Measurements from ENCODE around the gene SOX6. TPM values are rescaled to one million over a fixed set of nuclear protein-coding genes. Genes with fewer than 3 reads are reported as not detected.

Gene SOX6
- total RNA-seq, 2 donors from 2014 or later: not detected

GRCh38 chr11:16299884-16300782, 56.2 kb downstream of the SOX6 start:
- ATAC-seq (no peak), DNase-seq (ENCODE audit: low spot score in 2 of 2) (no peak)
- no peak overlapping the region for H3K27ac Mint-ChIP-seq
- H3K36me3 Mint-ChIP-seq: no peaks in the 10 kb centered on the region
- peaks cover 3 to 5% of the 10 kb centered on the region in 2 donors for H3K9me3 Mint-ChIP-seq

DNA sequence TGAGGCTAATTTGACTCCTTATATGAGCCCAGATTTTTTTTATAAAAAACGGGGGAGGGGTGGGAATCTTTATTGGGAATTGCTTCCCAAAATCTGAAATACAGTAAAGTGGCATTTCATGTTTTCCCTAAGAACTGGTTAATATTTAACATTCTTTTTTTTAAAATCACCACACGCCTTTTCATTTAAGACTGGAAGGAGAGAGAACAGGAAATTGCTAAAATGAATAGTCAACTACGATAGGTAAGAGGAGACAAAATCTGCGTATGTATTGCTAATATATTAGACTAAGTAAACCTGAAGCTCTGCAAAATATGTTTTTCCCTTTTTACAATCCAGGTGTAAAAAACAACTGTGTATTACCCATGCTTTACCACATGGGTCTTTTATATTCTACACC, 57.0 kb downstream of the SOX6 start:
- H3K9me3 Mint-ChIP-seq: peaks cover 3 to 5% of the 10 kb centered on the region in 2 donors
- H3K36me3 Mint-ChIP-seq: no peaks in the 10 kb centered on the region
- DNase-seq (ENCODE audit: low spot score in 2 of 2) (no peak), ATAC-seq (no peak)
- no peak overlapping the region for H3K27ac Mint-ChIP-seq

GRCh38 chr11:16297332-16297731, 59.0 kb downstream of the SOX6 start:
- H3K9me3 Mint-ChIP-seq: peaks cover 3 to 5% of the 10 kb centered on the region in 2 donors

DNA sequence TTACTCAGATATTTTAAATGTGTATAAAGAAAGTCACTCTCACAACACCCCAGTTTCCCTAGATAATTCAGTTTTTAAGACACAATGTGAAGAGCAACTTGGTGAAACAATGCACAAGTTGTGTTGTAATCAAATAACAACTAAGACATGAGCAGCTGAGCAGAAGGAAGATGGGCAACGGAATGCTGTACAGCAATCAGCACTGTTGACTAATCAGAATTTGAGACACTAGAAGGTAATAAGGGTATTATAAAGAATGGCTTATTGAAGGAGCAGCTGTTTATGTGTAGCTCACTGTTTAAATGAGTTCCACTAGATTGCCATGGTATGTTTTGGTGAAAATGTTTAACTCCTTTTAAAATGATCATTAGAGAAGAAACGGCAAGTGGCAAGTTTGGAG, 60.1 kb downstream of the SOX6 start:
- H3K9me3 Mint-ChIP-seq: peaks cover 0 to 3% of the 10 kb centered on the region in 2 donors
- no peaks in the 10 kb centered on the region for H3K36me3 Mint-ChIP-seq
- H3K27ac Mint-ChIP-seq: no peak overlapping the region
- ATAC-seq (no peak), DNase-seq (ENCODE audit: low spot score in 2 of 2) (no peak)

More at GRCh38 chr11:16297332-16297731, 59.0 kb downstream of the SOX6 start:
- DNase-seq (ENCODE audit: low spot score in 2 of 2) (no peak), ATAC-seq (no peak)
- Mint-ChIP-seq H3K36me3 (no peaks in the 10 kb centered on the region), H3K27ac (no peak overlapping the region)

GRCh38 chr11:16295592-16295991, 60.8 kb downstream of the SOX6 start:
- Mint-ChIP-seq H3K36me3 (no peaks in the 10 kb centered on the region), H3K27ac (no peak overlapping the region), H3K9me3 (peaks cover 0 to 3% of the 10 kb centered on the region in 2 donors)
- ATAC-seq: no peak
- DNase-seq (ENCODE audit: low spot score in 2 of 2): no peak

DNA sequence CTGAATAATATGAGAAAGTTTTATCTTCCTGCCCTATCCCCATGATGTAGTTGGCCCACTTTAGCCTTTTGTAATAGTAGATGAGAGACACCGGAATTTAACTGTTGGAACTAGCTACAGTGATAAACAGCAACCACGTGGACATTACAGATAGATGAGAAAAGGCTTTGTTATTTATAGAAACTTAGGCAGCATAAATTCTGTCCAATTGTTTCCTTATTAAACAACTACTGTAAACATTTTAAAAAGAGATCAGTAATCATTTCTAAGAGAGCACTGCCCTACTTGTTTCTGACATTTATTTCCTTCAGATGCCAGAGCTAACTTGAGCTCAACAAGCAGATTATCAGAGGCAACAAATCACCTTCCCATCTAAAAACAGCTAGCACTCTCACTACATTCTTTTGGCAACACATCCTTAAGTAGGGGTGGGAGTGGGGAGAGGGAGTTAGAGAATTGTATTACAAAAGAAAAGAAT, 63.1 kb downstream of the SOX6 start:
- ATAC-seq: no peak
- Mint-ChIP-seq H3K9me3 (peaks cover 0 to 7% of the 10 kb centered on the region in 2 donors), H3K27ac (no peak overlapping the region), H3K36me3 (no peaks in the 10 kb centered on the region)
- no peak for DNase-seq (ENCODE audit: low spot score in 2 of 2)

DNA sequence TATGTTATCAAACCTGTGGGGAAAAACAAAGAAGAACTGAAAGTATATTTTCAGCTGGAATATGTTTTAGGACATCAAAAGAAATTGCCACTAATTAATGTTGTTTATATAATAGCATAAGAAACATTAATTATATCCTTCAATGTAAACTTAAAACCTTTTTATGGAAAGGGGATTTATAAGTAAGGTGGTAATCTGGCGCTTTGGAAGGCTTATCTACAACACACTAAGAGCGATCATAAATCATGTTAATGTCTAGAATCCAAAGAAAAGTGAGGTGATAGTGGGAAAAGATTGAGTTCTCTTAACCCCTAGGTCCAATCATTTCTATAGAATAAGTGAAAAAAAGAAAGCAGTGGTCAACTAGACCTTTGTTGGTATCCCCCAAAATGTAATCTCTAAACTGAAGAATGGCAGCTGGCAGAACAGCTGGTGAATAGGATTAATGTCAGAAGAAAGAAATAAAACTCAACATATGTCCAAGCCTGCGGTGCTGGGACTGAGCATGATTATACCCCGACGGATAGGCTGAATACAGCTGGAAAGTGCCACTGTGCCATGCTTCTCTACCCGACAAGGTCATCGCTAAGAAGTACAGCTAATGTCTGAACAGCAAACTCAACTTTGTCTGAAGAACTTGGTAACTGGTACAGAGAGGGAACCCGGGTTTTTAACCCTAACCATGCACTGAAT, 64.0 kb downstream of the SOX6 start:
- no peak for DNase-seq (ENCODE audit: low spot score in 2 of 2)
- ATAC-seq: no peak
- Mint-ChIP-seq H3K36me3 (no peaks in the 10 kb centered on the region), H3K27ac (no peak overlapping the region), H3K9me3 (peaks cover 0 to 7% of the 10 kb centered on the region in 2 donors)

DNA sequence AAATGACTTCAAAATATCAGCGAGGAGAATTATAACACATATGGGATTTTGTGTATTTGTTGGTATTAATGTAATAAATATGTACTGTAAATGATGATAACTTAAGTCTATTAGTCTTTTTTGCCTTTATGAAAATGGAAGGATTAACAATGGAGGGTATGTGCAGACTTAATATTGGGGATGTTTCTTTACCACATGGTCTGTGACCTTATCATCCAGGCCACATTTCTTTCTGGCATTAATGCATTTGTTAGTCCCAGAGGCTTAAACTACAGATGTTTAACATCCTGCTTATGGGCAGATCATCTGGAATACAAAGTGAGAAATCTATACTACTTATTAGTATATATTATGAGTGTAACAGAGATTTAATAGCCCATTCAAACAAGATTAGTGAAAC, 64.6 kb downstream of the SOX6 start:
- Mint-ChIP-seq H3K27ac (no peak overlapping the region), H3K36me3 (no peaks in the 10 kb centered on the region), H3K9me3 (peaks cover 0 to 7% of the 10 kb centered on the region in 2 donors)
- ATAC-seq: no peak
- no peak for DNase-seq (ENCODE audit: low spot score in 2 of 2)

GRCh38 chr11:16289541-16289940, 66.8 kb downstream of the SOX6 start:
- Mint-ChIP-seq H3K36me3 (no peaks in the 10 kb centered on the region), H3K9me3 (peaks cover 0 to 7% of the 10 kb centered on the region in 2 donors), H3K27ac (no peak overlapping the region)
- ATAC-seq (no peak), DNase-seq (ENCODE audit: low spot score in 2 of 2) (no peak)

DNA sequence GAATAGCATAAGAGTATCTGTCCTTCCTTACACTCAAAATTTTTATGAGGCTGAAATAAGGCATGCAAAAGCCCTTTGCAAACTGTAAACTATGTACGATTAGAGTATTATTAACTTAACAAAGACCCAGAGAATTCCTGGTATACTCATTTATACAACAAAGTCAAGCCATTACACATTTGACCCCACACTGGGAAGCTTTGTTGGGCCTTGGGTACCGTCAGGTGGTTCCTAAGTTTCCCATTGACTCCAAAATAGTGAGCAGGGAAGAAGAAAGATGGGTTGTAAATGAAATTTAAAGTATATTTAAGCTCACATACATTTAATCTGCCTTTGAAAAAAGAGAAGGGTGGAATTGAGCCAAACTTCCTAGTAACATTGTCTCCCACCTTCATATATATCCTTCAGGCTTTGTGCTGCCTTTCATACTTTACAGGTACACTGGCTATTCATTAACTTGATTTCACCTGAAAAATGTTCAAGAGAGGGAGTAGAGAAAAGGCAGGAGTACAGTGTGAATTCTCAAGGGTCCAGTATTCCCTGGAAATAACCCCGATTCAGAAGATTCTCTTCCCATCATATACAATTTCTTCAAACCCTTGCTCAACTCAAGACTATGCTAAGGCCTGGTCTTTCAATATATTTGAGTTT, 68.6 kb downstream of the SOX6 start:
- Mint-ChIP-seq H3K9me3 (peaks cover 0 to 4% of the 10 kb centered on the region in 2 donors), H3K27ac (no peak overlapping the region), H3K36me3 (no peaks in the 10 kb centered on the region)
- DNase-seq (ENCODE audit: low spot score in 2 of 2) (no peak), ATAC-seq (no peak)

DNA sequence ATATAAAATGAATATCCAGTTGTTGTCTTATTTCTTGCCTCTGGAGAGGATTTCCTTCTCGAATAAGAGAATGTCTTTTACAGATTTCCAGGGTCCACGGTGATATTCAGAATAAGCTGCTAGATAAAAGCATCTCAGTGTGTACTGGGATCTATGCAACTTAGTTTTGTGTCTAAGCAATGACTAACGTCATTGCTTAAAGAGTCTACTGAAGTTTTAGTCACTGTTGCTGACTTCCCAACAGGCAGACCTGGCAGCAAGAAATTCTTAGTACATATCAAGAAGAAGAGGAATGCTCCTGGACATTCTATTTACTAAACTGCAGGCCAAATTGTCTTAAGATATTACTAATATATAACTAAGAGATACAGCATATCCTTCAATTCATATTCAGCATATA, 70.3 kb downstream of the SOX6 start:
- H3K36me3 Mint-ChIP-seq: no peaks in the 10 kb centered on the region
- ATAC-seq: no peak
- H3K9me3 Mint-ChIP-seq: peaks cover 0 to 6% of the 10 kb centered on the region in 2 donors
- DNase-seq (ENCODE audit: low spot score in 2 of 2): no peak
- H3K27ac Mint-ChIP-seq: no peak overlapping the region

DNA sequence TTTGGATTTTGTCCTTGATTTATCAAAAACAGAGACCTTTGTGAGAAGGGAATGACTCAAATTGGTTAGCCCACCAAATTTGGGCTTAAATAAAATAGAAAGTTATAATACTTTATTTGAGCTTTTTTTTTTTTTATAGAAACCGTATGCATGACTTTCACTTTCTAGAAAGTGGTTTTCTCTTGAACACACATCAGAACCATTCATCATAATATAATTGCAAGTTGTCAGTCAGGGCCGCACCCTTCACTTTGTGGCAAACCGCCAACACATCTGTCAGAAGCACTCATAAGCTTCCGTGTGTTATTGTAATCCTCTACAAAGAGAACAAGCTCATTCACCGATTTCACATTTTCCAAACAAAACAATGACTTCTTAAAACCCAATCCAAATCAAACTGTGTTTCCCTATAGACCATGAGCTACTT, 76.1 kb downstream of the SOX6 start:
- H3K36me3 Mint-ChIP-seq: no peaks in the 10 kb centered on the region
- H3K9me3 Mint-ChIP-seq: peaks cover 0 to 4% of the 10 kb centered on the region in 2 donors
- H3K27ac Mint-ChIP-seq: no peak overlapping the region
- no peak for ATAC-seq
- DNase-seq (ENCODE audit: low spot score in 2 of 2): no peak

DNA sequence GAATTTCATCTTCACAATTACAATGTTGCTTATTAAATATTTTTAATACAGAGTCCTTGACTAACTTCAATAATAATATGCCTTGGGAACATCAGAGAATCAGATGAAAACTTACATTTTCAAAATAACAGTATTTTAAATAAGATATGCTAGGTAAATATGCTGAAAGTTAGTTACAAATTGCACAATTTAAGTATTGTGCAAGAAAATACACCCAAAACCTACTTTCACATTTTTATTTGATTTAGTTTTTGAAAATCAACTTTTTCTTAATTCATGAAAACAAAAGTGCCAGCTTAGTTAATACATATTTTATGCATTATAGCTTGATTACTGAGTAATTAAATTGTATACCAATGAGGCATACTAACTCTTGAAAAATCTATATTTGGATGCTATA, 76.8 kb downstream of the SOX6 start:
- Mint-ChIP-seq H3K36me3 (no peaks in the 10 kb centered on the region), H3K9me3 (peaks cover 0 to 4% of the 10 kb centered on the region in 2 donors), H3K27ac (no peak overlapping the region)
- no peak for DNase-seq (ENCODE audit: low spot score in 2 of 2)
- no peak for ATAC-seq

DNA sequence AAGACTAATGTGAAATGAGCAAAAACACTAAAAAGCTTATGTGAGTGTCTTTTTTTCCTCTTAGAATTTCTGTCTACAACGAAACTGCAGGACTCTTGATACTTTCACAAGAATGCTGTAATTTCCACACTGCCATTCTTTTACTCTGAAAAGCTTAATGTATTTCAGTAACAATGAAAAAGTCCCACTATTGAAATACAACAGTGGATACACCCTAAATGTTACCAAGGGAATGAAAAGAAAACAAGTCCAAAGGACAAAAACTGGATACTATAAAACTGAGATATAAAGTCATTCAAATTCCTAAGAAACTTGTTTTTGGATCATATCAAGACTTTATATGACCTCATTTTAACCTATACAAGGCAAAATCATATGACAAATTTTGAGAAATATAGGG, 77.4 kb downstream of the SOX6 start:
- no peaks in the 10 kb centered on the region for H3K36me3 Mint-ChIP-seq
- H3K27ac Mint-ChIP-seq: no peak overlapping the region
- DNase-seq (ENCODE audit: low spot score in 2 of 2) (no peak), ATAC-seq (no peak)
- peaks cover 0 to 4% of the 10 kb centered on the region in 2 donors for H3K9me3 Mint-ChIP-seq

DNA sequence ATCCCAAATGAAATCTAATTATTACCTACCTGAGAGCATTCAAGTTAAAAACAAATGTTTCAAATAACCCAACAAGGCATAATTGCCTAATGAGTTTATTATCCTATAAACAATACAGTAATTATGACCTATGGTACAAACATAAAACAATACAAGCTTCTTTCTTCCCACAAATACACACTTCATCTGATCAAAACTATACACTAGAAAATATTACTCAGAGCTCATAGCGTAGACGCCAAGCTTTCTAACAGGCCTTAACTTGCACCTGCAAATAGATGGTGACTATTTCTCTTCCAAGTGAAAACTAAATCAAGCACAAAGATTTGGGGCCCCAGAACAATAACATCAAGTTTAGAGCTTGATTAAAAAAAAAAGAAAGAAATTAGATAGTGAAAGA, 78.1 kb downstream of the SOX6 start:
- Mint-ChIP-seq H3K27ac (no peak overlapping the region), H3K36me3 (no peaks in the 10 kb centered on the region), H3K9me3 (peaks cover 0 to 4% of the 10 kb centered on the region in 2 donors)
- DNase-seq (ENCODE audit: low spot score in 2 of 2) (no peak), ATAC-seq (no peak)

GRCh38 chr11:16276251-16276650, 80.1 kb downstream of the SOX6 start:
- DNase-seq (ENCODE audit: low spot score in 2 of 2) (no peak), ATAC-seq (no peak)
- H3K27ac Mint-ChIP-seq: no peak overlapping the region
- H3K9me3 Mint-ChIP-seq: peaks cover 0 to 3% of the 10 kb centered on the region in 2 donors
- H3K36me3 Mint-ChIP-seq: no peaks in the 10 kb centered on the region

DNA sequence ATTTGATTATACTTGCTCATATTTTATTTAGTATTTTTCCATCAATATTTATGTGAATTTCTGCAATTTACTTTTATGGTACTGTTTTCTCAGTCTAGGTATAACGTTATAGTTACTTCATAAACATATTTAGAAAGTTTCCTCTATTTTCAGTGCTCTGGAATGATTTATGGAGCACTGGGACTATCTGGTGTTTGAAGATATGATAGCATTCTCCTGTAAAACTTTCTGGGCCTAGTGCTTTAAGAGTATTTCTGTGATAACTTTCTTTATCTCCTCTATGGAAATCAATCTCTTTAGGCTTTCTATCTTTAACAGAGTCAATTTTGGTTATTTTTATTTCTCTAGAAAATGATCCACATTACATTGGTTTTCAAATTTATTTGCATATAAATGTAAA, 85.1 kb downstream of the SOX6 start:
- no peaks in the 10 kb centered on the region for H3K9me3 Mint-ChIP-seq
- DNase-seq (ENCODE audit: low spot score in 2 of 2) (no peak), ATAC-seq (no peak)
- no peak overlapping the region for H3K27ac Mint-ChIP-seq
- H3K36me3 Mint-ChIP-seq: no peaks in the 10 kb centered on the region

Data from activated naive CD4-positive, alpha-beta T cell treated with anti-CD3 and anti-CD28 coated beads, Interleukin-2, amount 50 U/mL, for 72 hours (primary cell).